AG20443 (cell line): ENCODE results near the gene DNAJB4.
"Not testable (repeated sequence)": the region's sequence is repeated elsewhere in the genome, so short reads cannot be mapped to it uniquely, and the experiment has no call there.

Experiments
- DNase-seq: peaks from one replicate; pipeline ENCODE4 v3.0.0; 2012; ENCODE audit warnings: low spot score, mixed read lengths

Gene DNAJB4

DNA sequence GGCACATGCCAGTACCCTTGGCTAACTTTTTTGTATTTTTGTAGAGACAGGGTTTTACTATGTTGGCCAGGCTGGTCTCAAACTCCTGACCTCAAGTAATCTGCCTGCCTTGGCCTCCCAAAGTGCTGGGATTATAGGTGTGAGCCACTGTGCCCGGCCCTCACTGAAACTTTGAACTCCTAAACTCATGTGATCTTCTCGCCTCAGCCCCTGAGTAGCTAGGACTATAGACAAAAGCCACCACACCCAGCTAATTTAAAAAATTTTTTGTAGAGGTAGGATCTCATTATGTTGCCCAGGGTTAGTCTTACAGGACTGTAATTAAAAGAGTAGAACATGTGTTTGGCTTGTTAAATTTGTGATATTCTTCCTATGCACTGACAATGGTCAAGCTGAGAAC is 60.1 kb downstream of the DNAJB4 start:
- not testable (repeated sequence) for DNase-seq
